Trophoblast cell (in vitro differentiated cells and primary cell): ENCODE measurements around the gene GNAT2.

Experiments used
- DNase-seq, 2 donors: peaks; one replicate each; pipeline ENCODE4 v3.0.0-alpha.2; 2016
- H2AFZ ChIP-seq: 2 replicates; pipeline ENCODE4 v1.6.1; 2013; ENCODE audit warnings: low read length, moderate library complexity, mild to moderate bottlenecking; ENCODE audit not compliant: insufficient read depth, poor library complexity
- H2AK5ac ChIP-seq: 2 replicates; pipeline ENCODE4 v1.6.1; 2013; ENCODE audit warnings: mild to moderate bottlenecking, low read length
- H2BK120ac ChIP-seq: 2 replicates; pipeline ENCODE4 v1.6.1; 2013; ENCODE audit warnings: low read length, mild to moderate bottlenecking, moderate library complexity; ENCODE audit not compliant: insufficient read depth, poor library complexity
- H2BK12ac ChIP-seq: 2 replicates; pipeline ENCODE4 v1.6.1; 2013; ENCODE audit warnings: mild to moderate bottlenecking, low read length, moderate library complexity
- H2BK5ac ChIP-seq: 2 replicates; pipeline ENCODE4 v1.6.1; 2013; ENCODE audit warnings: low read length, low read depth, moderate library complexity, mild to moderate bottlenecking; ENCODE audit not compliant: poor library complexity
- H3K14ac ChIP-seq: 2 replicates; pipeline ENCODE4 v1.6.1; 2013; ENCODE audit warnings: mild to moderate bottlenecking, low read length
- H3K18ac ChIP-seq: 2 replicates; pipeline ENCODE4 v1.6.1; 2013; ENCODE audit warnings: mild to moderate bottlenecking, low read length
- H3K23ac ChIP-seq: 2 replicates; pipeline ENCODE4 v1.6.1; 2013; ENCODE audit warnings: low read length
- H3K27ac ChIP-seq: 2 replicates; pipeline ENCODE4 v1.5.1; 2013; ENCODE audit warnings: low read depth, mild to moderate bottlenecking, inconsistent platforms, low read length, moderate library complexity
- H3K27me3 ChIP-seq: 2 replicates; pipeline ENCODE4 v1.6.1; 2013; ENCODE audit warnings: inconsistent platforms, mild to moderate bottlenecking, low read length, moderate library complexity; ENCODE audit not compliant: insufficient read depth
- H3K36me3 ChIP-seq, 2 experiments: 1 replicate in 1 of 2; 2 replicates in 1 of 2; pipeline ENCODE4 v1.6.1; 2013; ENCODE audit warnings: low read length in 2 of 2, mild to moderate bottlenecking in 2 of 2, moderate library complexity in 1 of 2; ENCODE audit not compliant: insufficient read depth in 2 of 2, control insufficient read depth in 1 of 2
- H3K4ac ChIP-seq: 2 replicates; pipeline ENCODE4 v1.6.1; 2013; ENCODE audit warnings: low read depth, mild to moderate bottlenecking, low read length, moderate library complexity
- H3K4me1 ChIP-seq, 2 experiments: 1 replicate in 1 of 2; 2 replicates in 1 of 2; pipeline ENCODE4 v1.6.1; 2013; ENCODE audit warnings: low read length in 2 of 2, mild to moderate bottlenecking in 2 of 2, moderate library complexity in 1 of 2; ENCODE audit not compliant: insufficient read depth in 2 of 2, control insufficient read depth in 1 of 2
- H3K4me2 ChIP-seq: 2 replicates; pipeline ENCODE4 v1.6.1; 2013; ENCODE audit warnings: inconsistent platforms, mild to moderate bottlenecking, low read length, moderate library complexity
- H3K4me3 ChIP-seq: 2 replicates; pipeline ENCODE4 v1.5.1; 2013; ENCODE audit warnings: mild to moderate bottlenecking, low read depth, low read length, inconsistent platforms
- H3K79me1 ChIP-seq: one replicate; pipeline ENCODE4 v1.6.1; 2013; ENCODE audit warnings: low read length
- H3K79me2 ChIP-seq: 2 replicates; pipeline ENCODE4 v1.6.1; 2013; ENCODE audit warnings: low read length, mild to moderate bottlenecking; ENCODE audit not compliant: control insufficient read depth, insufficient read depth, poor library complexity
- H3K9ac ChIP-seq: 2 replicates; pipeline ENCODE4 v1.6.1; 2013; ENCODE audit warnings: mild to moderate bottlenecking, low read length
- H3K9me3 ChIP-seq: 2 replicates; pipeline ENCODE4 v1.6.1; 2013; ENCODE audit warnings: low read depth, mild to moderate bottlenecking, control low read depth, inconsistent platforms, low read length; ENCODE audit not compliant: insufficient read depth
- H4K12ac ChIP-seq: 2 replicates; pipeline ENCODE4 v1.6.1; 2013; ENCODE audit warnings: low read depth, mild to moderate bottlenecking, low read length, moderate library complexity
- H4K8ac ChIP-seq: 2 replicates; pipeline ENCODE4 v1.6.1; 2013; ENCODE audit warnings: low read depth, mild to moderate bottlenecking, low read length, moderate library complexity
- H4K91ac ChIP-seq: one replicate; pipeline ENCODE4 v1.6.1; 2013; ENCODE audit warnings: low read depth, mild to moderate bottlenecking, low read length, moderate library complexity
- WGBS: extraction: QIAGEN DNeasy Blood & Tissue Kit; methylation state at CpG from one replicate; pipeline ENCODE4 v1.1.7; 2013; ENCODE audit warnings: missing lambda C conversion rate; ENCODE audit not compliant: insufficient read length, insufficient coverage; ENCODE audit errors: extremely low coverage; 5-methylcytosine and 5-hydroxymethylcytosine counted together

Gene GNAT2

DNA sequence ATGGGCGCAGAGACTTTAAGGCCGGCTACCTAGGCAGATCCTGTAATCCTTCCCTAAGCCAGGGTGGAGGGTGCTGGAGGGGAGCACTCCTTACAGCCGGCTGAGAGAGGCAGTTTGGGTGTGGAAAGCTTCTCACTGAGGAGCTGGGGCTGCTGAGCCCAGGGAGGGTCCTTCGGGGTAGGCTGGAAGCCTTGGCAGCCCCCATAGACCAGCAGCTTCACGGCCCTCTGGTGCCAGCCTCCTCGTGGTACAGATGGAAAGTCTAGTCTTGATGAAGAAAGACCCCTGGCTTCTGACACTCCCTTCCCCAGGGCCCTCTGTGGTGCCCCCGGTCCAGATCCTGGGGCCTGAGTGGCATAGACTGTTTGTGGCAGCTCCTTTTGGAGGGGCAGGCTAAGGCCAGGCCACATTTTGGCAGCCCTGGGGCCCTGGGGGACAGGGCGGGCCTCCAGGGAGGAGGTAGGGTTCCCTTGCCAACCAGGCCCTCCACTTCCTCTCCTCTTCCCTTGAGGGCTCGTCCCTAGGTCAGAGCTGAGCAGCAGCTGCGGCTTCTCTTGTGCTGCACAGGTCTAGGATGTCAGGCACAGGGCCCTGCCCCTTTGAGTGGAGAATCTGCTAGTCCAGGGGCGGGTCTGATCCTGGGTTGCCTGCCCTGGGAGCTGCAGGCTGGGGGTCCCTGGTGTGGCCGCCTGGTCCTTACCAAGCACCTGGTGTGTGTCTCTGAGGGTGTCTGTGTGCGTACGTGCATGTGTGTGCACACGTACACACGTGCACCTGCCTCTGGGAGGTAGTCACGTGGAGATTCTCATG is 5.0 kb upstream of the GNAT2 start:
- H3K79me2 ChIP-seq = peaks cover 7% of the 10 kb centered on the region
- H3K27me3 ChIP-seq = no peaks in the 10 kb centered on the region
- no peak overlapping the region for H2BK120ac ChIP-seq
- no peak overlapping the region for H2BK12ac ChIP-seq
- no peak overlapping the region for H2AK5ac ChIP-seq
- no peak overlapping the region for H4K12ac ChIP-seq
- peaks cover 36 to 37% of the 10 kb centered on the region in 2 experiments for H3K36me3 ChIP-seq
- no peak overlapping the region for H3K9ac ChIP-seq
- H3K4me1 ChIP-seq = peaks cover 0 to 4% of the 10 kb centered on the region in 2 experiments
- no peak overlapping the region for H3K4ac ChIP-seq
- H3K79me1 ChIP-seq = peaks cover 12% of the 10 kb centered on the region
- DNase-seq = no peak
- no peaks in the 10 kb centered on the region for H3K9me3 ChIP-seq
- no peak overlapping the region for H2BK5ac ChIP-seq
- no peak overlapping the region for H4K91ac ChIP-seq
- H2AFZ ChIP-seq = no peak overlapping the region
- H3K4me2 ChIP-seq = no peak overlapping the region
- H3K23ac ChIP-seq = no peak overlapping the region
- H3K27ac ChIP-seq = no peak overlapping the region
- H3K14ac ChIP-seq = no peak overlapping the region
- H3K4me3 ChIP-seq = no peak overlapping the region
- no peak overlapping the region for H4K8ac ChIP-seq
- no CpG with 5 or more reads among the region's 17 CpGs for WGBS
- no peak overlapping the region for H3K18ac ChIP-seq

DNA sequence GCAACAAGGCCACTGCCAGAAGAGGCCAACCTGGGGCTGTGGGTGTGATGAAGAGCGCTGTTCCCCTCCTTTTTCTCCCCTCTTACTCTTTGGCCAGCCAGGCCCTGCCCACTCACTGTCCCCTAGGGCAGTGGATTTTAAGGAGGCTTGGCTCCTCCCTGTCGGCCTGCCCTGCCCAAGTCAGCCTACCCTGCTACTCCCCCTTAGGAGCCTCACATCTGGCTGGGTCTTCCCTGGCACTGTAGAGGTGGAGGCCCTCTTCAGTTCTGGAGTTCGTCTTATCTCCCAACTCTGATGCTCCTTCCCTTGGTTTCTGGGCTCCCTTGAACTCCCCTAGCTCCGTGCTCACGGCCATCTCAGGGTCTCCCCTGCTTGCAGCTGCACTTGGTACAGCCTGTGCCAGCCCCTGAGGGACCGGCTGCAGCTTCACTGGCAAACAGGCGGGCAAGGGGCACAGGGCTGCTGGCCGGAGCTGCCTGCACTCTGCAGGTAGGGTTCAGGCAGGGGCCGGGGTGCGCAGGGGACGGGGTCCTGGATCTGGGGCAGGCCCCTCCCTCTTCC is 4.3 kb upstream of the GNAT2 start:
- Histone ChIP-seq H4K12ac (no peak overlapping the region), H3K79me2 (peaks cover 9% of the 10 kb centered on the region), H3K27ac (no peak overlapping the region), H3K23ac (no peak overlapping the region), H2AK5ac (no peak overlapping the region), H4K8ac (no peak overlapping the region), H3K27me3 (no peaks in the 10 kb centered on the region), H3K4me2 (no peak overlapping the region), H2BK120ac (no peak overlapping the region), H2BK12ac (no peak overlapping the region), H3K36me3 (peaks cover 29 to 30% of the 10 kb centered on the region in 2 experiments), H3K9ac (no peak overlapping the region), H3K14ac (no peak overlapping the region), H2BK5ac (no peak overlapping the region), H3K79me1 (peaks cover 14% of the 10 kb centered on the region), H3K4me3 (no peak overlapping the region), H3K4ac (no peak overlapping the region), H3K4me1 (peaks cover 0 to 6% of the 10 kb centered on the region in 2 experiments), H2AFZ (no peak overlapping the region), H4K91ac (no peak overlapping the region), H3K9me3 (no peaks in the 10 kb centered on the region), H3K18ac (no peak overlapping the region)
- no peak for DNase-seq
- WGBS = no CpG with 5 or more reads among the region's 11 CpGs

DNA sequence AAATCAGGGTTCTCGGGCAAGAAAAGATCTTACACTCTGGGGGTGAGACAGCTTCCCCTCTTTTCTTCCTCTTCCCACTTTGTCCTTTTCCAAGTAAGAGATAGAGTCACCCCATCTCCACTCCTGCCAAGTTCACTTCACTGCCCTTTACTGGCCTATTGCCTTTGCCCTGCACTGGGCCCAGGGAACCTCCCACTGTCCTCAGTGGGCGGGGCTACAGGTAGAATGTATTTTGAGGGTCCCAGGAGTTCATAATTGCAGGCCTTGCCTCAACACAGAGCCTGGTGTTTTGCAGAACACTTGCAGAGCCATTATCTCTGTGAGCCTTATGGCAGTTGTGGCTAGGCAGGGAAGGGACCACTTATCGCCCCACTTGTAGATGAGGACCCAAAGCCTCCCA is 3.5 kb upstream of the GNAT2 start:
- Histone ChIP-seq H3K79me1 (peaks cover 14% of the 10 kb centered on the region), H2BK120ac (no peak overlapping the region), H3K14ac (no peak overlapping the region), H3K79me2 (peaks cover 9% of the 10 kb centered on the region), H4K12ac (no peak overlapping the region), H3K18ac (no peak overlapping the region), H3K36me3 (peaks cover 21 to 22% of the 10 kb centered on the region in 2 experiments), H3K23ac (no peak overlapping the region), H3K9me3 (no peaks in the 10 kb centered on the region), H3K4me3 (no peak overlapping the region), H3K27me3 (no peaks in the 10 kb centered on the region), H3K27ac (no peak overlapping the region), H4K8ac (no peak overlapping the region), H3K9ac (no peak overlapping the region), H2AK5ac (no peak overlapping the region), H3K4me2 (no peak overlapping the region), H2AFZ (no peak overlapping the region), H4K91ac (no peak overlapping the region), H3K4ac (peak overlapping the region; percentile 21), H3K4me1 (peaks cover 0 to 6% of the 10 kb centered on the region in 2 experiments), H2BK5ac (no peak overlapping the region), H2BK12ac (no peak overlapping the region)
- no peak for DNase-seq
- WGBS = no CpG with 5 or more reads among the region's 3 CpGs

DNA sequence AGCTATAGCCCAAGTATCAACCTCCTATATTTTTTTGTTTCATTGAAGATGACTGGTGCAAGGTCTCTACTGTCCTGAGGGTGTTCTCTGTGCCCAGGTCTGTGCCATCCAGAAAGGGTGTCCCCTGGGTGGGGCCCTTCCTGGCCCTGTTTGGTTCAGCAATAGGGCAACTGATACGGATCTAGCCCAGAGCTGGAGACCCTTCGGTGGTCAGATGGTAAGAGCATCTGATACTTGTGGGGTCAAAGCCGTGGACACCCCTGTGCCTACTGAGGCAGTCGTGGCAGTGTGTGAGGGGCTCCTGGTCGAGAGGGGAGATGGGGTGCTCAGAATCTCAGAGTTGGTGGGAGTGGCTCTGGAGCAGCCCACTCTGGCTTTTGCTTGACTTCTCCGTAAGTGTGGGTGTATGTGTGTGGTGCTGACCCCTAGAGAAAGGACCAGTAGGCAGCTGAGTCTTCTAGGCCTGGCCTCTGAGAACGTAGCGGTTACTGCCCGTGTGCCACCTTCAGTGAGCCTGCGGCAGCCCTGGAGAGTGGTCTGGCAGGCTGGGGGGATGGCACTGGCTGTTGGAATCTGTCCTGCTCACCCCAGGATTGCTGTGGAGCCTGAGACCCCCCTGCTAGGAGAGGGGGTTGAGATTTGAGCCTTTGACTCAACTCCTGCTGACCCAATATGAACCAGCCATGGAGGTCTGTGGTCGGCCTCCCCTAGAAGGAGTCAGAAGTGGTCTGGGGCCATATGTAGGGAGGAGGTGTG is 2.9 kb upstream of the GNAT2 start:
- H3K14ac ChIP-seq = no peak overlapping the region
- peak overlapping the region; percentile 22 for H3K4ac ChIP-seq
- H3K27ac ChIP-seq = no peak overlapping the region
- H4K12ac ChIP-seq = no peak overlapping the region
- H2BK5ac ChIP-seq = no peak overlapping the region
- H4K91ac ChIP-seq = no peak overlapping the region
- H2BK120ac ChIP-seq = no peak overlapping the region
- peaks cover 4 to 9% of the 10 kb centered on the region in 2 experiments for H3K4me1 ChIP-seq
- H3K36me3 ChIP-seq = peaks cover 15 to 16% of the 10 kb centered on the region in 2 experiments
- DNase-seq = no peak
- peaks cover 9% of the 10 kb centered on the region for H3K79me2 ChIP-seq
- no peak overlapping the region for H2BK12ac ChIP-seq
- H3K18ac ChIP-seq = peak overlapping the region; percentile 2
- H2AK5ac ChIP-seq = no peak overlapping the region
- H3K9ac ChIP-seq = no peak overlapping the region
- no peak overlapping the region for H2AFZ ChIP-seq
- H3K4me2 ChIP-seq = no peak overlapping the region
- H3K79me1 ChIP-seq = peaks cover 14% of the 10 kb centered on the region
- H4K8ac ChIP-seq = no peak overlapping the region
- H3K9me3 ChIP-seq = no peaks in the 10 kb centered on the region
- no peaks in the 10 kb centered on the region for H3K27me3 ChIP-seq
- no peak overlapping the region for H3K23ac ChIP-seq
- no peak overlapping the region for H3K4me3 ChIP-seq
- WGBS = no CpG with 5 or more reads among the region's 11 CpGs
